ENCODE results near the gene DTD1.
A peak's percentile ranks its signal among the peaks of the same experiment; 100 is the strongest.
"Not testable (repeated sequence)": the region's sequence is repeated elsewhere in the genome, so short reads cannot be mapped to it uniquely, and the experiment has no call there.

DTD1 gene

DNA sequence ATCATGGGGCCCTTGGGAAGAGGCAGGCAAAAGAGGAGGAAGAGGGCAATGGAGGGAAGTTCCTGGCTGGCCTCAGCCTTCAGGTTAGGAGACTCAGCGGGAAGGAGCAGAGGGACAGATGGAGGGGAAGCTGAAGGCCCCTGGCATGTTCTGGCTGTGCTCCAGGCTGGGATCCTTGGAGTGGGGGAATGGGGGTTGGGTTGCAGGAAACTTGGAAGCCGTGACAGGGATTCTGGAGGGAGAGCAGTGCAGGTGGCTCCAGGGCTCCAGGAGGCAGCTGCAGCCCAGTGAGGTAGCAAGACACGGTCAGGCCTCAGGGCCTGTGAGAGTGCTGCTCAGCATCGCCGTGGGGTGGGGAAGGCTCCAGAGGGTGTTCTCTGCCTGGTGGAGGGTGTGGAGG is 161.1 kb downstream of the DTD1 start:
- no peak for DNase-seq

DNA sequence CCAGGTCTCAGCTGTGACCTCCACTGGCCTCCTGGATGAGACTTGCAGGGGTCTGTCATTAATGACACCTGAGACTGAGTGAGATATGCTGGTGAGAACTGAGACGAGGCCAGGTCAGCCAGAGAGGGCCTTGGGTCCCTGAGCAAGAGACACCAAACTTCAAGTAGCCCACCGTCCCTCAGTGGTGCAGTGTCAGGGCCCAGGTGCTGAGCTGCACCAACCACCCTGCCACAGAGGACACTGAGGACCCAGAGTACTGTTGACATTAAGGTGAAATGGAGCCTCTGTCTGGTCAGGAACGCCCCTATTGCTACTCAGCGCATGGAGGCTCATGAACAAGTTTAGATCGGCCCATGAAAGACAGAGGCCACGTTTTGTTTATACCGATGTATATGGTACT is 161.7 kb downstream of the DTD1 start:
- DNase-seq: no peak

DNA sequence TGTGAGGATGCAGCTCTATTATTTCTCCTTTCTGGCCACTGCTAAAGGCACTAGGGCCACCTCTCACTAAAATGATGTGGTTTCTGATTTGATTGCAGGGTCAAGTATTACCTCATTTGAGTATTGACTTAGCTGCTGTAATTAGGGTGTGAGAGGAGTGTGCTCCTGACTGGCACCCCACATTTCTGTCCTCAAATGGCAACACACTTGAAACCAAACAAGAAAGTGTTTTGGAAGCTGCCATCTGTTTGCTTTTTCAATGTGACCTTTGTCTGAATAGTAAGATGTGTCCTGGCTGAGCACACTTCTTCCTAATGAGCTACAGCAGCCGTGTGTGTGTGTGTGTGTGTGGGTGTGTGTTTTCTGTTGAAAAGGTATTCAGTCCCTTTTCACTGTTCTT is 162.9 kb downstream of the DTD1 start:
- DNase-seq: no peak

DNA sequence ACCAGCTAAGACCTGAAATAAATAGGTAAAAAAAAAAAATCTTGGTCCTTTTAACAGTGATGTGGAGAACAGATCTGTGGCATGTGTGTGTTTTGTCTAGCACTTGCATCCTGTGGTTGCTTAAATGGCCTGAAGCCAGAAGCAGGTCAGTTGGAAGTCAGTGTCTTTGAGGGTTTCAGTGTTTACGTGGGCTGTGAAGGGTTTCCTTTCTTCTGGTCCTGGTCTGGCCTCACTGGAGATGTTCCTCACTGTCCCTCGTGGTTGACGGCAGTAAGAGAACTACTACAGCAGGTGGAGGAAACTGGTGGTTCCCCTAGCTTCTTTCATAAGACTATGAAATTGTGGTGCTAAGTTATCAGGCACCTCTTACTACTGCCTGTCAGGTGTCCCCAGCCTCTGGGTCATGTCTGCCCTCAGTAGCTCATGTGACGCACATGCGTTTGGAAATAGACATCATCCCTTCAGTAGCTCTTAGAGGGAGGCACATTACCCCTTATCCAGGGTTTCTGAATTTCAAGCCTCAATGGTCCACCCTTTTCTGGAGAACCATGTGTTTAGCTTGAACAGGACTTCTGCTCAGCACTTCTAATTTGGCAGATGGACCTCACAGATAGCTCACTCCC is 166.3 kb downstream of the DTD1 start:
- no peak for DNase-seq

DNA sequence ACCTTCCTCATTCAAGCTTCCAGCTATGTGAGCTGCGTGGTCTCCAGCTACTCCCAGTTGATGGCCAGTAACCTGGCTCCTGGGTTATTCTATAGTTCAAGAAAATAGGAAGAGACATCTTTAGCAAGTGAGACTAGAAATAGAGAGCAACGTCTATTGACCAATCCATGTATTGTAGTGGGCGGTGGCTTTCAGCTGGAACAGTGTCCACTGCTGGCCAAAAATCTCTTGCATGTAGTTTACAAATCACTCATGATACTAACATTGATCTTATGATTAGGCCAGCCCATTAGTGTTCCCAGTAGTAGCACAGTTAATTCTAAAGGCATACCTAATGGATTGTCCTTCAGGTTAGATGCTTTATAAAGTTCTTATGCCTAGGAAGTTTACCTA is 166.8 kb downstream of the DTD1 start:
- no peak for DNase-seq

DNA sequence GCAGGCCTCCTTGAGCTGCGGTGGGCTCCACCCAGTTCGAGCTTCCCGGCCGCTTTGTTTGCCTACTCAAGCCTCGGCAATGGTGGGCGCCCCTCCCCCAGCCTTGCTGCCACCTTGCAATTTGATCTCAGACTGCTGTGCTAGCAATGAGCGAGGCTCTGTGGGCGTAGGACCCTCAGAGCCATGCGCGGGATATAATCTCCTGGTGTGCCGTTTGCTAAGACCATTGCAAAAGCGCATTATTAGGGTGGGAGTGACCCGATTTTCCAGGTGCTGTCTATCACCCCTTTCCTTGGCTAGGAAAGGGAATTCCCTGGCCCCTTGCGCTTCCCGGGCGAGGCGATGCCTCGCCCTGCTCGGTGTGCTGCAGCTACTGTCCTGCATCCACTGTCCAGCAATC is 173.0 kb downstream of the DTD1 start:
- not testable (repeated sequence) for DNase-seq

DNA sequence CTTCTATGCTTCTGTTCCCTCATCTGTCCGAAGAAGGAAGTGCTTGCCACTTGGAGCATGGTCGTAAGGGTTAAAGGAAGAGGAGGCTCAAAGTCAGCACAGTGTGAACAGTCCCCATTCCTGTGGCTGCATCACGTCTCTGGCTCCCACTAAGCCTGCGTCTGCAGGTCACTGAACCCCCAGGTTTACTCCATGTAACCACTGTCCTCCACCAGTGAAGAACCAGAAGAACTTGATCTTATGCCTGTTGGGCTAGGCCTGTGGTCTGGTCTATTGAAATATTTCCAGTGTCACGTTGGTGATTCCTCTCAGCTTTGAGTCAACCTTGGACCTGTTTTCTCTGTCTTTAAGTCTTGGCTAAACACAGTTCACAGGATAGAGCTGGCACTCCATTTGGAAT is 179.8 kb downstream of the DTD1 start:
- DNase-seq: no peak

DNA sequence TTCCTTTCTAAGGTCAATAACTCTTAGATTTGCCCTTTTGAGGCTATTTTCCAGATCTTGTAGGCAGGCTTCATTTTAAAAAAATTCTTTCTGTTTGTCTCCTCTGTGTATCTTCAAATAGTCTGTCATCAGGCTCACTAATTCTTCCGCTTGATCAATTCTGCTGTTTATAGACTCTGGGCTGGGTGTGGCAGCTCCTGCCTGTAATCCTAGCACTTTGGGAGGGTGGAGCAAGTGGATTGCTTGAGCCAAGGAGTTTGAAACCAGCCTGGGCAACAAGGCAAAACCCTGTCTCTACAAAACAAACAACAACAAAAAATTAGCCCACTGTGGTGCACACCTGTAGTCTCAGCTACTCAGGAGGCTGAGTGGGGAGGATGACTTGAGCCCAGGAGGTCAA is 185.7 kb downstream of the DTD1 start:
- no peak for DNase-seq

DNA sequence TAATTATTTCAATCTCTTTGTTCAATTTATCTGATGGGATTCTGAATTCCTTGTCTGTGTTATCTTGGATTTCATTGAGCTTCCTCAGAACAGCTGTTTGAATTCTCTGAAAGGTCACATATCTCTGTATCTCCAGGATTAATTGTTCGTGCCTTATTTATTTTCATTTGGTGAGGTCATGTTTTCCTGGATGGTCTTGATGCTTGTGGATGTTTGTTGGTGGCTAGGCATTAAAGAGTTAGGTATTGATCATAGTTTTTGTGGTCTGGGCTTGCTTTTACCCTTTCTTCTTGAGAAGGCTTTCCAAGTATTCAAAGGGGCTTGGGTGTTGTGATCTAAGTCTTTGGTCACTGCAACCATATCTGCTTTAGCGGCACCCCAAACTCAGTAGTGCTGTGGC is 186.4 kb downstream of the DTD1 start:
- DNase-seq: no peak

DNA sequence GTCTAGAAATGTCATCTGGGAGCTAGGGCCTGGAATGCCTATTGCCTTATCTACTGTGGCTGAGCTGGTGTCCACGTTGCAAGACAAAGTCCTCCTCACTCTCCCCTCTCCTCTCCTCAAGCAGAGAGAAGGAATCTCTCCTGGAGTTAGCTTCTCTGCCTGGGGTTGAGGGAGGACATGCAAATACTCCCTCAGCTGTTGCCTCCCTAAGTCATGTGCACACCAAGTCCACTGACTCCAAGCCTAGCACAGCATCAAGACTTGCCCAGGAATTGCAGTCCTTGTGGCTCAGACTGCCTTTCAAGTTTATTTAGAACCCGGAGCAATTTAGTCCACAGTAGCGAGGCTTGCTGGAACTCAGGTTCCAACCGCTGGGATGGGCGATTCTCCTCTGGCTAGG is 187.8 kb downstream of the DTD1 start:
- DNase-seq: no peak

DNA sequence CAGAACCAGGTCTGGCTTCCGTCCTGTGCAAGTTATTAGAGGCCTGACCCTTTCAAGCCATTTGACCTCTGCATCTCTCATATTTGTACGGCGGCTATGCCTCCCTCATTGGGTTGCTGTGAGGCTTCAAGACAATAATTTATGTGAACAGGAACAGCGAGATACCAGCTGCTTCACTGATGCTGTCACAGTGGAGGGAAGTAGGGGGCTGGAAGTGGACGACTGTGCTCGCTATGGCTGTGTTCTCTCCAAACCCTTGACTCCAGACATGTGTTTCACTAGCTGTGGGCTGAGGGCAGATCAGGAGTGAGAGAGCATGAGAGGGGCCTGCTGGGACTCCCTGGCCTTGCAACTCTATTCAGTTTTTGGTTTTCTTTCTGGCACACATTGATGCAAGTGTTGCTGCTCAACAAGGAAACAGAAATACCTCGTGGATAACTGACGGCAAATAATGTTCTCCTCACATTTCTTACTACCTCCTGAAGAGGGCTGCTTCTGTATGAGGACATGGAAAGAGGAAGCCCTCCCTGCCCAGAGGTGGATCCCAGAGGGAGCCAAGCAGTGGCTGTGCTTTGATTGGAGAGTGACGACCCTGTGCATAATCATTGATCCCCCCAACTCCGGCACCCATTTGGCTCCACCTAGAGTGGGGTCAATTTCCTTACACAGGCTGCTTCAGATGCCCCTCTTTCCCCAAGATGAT is 191.0 kb downstream of the DTD1 start:
- no peak for DNase-seq

DNA sequence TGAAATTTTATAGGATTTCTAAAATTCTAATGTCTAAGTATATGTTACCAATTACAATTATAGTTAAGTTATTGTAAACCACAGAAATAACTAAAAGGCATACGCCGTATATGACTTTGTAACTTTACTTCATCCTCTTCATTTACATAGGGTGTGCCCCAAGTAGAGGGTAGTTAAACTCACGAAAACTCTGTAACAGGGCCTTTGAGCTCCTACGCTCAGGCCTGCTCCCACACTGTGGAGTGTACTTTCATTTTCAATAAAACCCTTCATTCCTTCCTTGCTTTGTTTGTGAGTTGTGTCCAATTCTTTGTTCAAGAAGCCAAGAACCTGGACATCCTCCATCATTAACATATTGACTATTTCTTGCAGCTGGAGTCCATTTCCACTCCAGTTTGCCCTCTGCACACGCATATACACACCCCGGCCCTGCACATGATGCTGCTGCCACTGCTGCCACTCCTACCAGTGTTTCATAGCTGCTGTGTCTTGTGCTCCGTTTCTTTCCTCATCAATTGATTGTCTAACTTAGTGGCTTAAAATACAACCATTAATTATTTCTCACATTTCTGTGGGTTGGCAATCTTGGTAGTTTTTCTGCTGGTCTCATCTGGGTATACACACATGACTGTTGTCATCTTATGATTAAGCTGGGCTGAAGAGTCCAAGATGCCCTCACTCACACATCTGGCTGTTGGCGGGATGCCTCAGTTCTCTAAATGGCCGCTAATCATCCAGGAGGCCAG is 192.7 kb downstream of the DTD1 start:
- no peak for DNase-seq

DNA sequence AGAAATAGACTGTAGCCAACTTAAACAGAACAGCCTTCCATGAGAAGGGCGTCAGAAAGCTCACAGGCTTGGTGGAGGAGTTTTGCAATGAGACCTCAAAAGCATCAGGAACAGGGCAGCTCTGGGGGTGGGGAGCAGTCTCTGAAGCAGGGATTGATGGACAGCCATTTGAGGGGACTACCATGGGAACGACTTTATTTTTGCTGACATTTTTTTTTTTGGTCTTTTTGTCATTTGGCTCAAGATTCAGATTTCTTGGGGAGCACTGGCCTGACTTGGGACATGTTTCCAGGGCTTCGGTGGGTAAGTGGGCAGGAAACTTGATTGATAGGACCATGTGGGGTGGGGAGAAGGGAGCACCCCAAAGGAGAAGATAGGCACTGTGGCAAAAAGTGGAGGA is 193.7 kb downstream of the DTD1 start:
- DNase-seq: no peak

DNA sequence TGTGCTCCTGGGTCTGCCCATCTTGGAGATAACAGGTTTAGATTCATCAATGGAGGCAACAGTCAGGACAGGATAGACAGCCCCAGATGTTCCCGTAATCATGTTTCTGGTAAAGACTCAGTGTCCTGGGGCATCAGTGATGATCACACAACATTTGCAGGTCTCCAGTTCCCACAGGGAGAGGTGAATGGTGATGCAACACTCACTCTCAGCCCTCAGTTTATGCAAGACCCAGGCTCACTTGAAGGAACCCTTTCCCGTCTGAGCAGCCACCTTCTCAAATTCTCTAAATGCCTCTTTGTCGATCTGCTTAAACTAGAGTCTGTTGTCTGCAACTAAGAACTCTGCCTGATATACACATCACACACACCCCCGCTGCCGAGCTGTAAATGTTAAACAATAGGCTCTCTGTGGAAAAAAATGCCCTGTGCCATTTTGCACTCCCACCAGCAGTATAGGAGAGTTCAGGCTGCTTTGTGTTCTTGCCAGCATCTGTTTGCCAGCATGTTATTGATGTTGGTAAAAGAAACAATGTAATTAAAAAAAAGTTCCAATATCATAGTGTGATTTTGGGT is 195.6 kb downstream of the DTD1 start:
- no peak for DNase-seq

DNA sequence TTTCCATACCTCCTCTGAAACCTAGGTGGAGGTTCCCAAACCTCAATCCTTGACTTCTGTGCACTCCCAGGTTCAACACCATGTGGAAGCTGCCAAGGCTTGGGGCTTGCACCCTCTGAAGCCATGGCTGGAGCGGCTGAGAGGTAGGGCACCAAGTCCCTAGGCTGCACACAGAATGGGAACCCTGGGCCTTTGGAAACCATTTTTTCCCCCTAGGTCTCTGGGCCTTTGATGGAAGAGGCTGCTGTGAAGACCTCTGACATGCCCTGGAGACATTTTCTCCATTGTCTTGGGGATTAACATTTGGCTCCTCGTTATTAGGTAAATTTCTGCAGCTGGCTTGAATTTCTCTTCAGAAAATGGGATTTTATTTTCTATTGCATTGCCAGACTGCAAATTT is 199.2 kb downstream of the DTD1 start:
- DNase-seq: not testable (repeated sequence)

DNA sequence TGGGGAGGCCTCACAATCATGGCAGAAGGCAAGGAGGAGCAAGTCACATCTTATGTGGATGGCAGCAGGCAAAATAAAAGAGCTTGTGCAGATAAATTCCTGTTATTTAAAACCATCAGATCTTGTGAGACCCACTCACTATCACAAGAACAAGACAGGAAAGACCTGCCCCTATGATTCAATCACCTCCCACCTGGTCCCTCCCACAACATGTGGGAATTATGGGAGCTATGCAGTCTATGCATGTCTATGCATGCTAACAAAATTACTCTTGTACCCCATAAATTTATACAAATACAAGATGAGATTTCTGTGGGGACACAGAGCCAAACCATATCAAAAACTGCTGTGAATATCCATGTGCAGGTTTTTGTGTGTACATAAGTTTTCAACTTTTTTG is 200.2 kb downstream of the DTD1 start:
- DNase-seq: no peak

DNA sequence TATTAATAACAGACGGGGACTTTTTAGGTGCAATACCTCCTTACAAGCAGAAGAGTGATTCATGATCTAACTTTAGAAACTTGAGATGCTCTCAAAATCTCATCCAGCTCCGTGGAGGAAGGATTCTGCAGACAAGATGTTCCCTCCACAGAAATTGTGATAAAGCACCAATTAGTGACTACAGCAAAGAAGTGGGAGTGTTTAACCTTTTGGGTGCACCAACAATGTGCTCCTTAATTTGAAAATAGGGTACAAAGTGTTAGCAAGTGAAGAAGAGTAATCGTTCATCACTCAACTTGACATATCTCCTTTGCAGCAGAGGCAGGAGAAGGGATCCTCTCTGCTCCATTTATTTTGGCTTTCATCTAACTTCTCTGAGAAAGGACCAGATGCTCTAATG is 202.9 kb downstream of the DTD1 start:
- DNase-seq: no peak

DNA sequence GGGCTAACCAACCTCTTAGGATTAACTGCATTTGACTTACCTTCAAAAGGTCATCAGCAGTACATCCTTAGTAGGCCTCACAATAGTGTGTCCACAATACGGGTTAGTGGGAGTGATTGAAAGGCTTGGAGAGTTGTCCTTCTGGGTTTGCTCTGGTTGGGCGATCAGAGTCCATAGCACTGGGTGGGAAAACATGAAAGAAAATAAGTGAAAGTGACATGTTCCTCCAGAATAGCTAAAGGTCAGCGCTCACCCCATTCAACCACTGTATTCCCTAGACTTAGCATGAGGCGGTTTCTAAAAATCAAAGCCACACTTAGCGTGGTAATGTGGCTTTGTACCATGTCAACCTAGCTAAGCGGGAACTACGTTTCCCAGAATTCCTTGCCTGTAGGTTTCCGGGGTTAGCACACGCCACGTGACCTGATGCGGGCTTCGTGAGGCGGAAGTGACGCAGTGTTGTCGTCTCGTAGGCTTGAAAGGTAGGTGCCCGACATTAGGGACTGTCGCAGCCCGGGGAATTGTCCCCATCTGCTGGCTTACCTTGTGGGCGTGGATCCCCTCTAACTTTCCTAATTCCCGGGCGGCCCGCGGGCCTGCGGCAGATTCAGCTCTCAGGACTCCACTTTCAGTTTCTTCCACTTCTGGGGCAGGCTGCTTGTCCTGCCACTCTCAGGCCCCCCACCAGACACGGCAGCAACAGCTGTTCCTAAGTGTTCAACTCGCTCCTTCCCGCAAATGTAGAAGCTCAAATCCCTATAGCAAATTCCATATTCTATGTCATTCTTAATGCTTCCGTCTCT is 206.0 kb downstream of the DTD1 start:
- peak; percentile 74 to 92 (median 85) for DNase-seq

DNA sequence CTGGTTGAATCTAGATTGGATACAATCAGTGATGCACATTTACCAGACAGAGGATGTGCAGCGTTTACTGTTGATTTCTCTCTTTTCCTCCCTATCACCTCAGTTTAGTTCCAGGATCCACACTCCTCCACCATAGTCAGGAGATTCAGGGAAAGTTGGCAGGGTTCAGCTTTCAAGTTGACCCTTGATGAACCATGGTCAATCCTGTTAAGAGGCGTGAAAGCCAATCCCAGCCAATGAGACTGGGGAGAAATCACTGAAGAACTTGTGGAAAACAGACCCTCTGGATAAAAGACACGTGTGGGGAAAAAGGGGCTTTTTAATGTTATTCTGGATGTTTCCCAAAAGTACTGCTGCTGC is 206.6 kb downstream of the DTD1 start:
- DNase-seq: no peak

DNA sequence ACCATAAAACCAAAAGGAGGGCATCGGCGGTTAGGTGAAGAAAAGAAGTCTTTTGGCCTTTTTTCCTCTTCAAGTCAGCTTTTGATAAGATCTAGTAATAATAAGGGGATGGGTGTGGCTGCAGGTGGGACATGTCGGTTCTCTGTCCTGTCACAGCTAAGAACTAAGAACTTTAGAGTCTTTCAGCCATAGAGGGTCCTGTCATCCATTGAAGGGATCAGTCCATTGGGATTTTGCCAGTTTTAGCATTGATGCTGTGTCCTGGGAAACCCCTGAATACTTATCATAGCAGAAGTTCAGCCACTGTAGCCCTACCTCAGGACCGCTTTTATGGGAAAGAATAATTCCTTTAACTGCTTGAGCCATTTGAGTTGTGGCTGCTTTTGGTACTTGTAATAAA is 207.5 kb downstream of the DTD1 start:
- no peak for DNase-seq

DNA sequence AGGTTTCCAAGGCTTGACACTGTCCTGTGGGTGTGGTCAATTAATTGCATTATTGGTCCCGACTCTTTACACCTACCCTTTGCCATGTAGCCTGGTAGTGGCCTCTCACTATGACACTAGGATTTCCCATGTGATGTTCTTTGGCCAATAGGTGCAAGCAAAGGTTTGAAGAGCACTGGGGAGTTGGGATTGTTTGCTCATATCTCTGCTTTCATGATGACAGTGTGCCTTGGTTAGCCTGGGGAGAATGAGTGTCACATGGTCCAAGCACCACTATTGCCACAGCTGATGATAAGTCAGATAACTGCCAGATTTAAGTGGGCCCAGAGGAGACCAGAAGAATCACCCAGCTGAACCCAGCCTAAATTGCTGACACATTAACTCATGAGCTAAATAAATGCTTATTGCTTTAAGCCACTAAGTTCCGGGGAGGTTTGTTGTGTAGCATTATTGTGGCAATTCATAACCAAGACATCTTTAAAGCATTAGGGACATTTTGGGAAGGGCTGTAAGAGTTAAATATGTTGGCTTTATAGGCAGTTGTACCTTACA is 208.5 kb downstream of the DTD1 start:
- DNase-seq: peak in 1 of 5 donors; percentile 3

DNA sequence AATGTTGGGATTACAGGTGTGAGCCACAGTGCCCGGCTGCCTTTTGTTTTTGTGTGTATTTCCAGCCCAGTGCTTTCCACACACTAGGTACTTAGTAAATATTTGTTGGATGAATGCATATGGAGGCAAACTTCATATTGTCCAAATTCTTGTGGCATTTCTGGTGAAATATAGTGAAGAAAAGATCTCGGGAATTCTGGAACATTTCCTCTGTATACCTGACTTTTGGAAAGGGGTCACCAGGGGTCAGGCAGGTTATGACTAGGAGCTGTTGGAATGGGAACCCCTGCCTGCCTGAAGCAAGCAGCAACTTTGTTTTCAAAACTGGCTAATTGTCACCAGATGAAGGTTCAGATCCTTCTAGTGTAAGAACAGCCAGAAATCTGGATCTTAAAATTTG is 213.7 kb downstream of the DTD1 start:
- no peak for DNase-seq

Data from T-helper 1 cell (primary cell).